Type B pancreatic cell (in vitro differentiated cells): ENCODE results near the gene FLT1. TPM values are rescaled to one million over a fixed set of nuclear protein-coding genes. Genes with fewer than 3 reads are reported as not detected.

Source experiments
- DNase-seq: peaks from one replicate; pipeline ENCODE4 v3.0.0; 2021; ENCODE audit warnings: mixed read lengths; ENCODE audit not compliant: unreplicated experiment; ENCODE audit errors: extremely low spot score
- H3K27ac Mint-ChIP-seq: 2 replicates; pipeline ENCODE4 v1.8.0; 2021; ENCODE audit warnings: mild to moderate bottlenecking, mixed read lengths
- H3K27me3 Mint-ChIP-seq: 2 replicates; pipeline ENCODE4 v1.8.0; 2021; ENCODE audit warnings: mixed read lengths
- H3K36me3 Mint-ChIP-seq: 2 replicates; pipeline ENCODE4 v1.8.0; 2021; ENCODE audit warnings: mixed read lengths
- H3K4me1 Mint-ChIP-seq: one replicate; pipeline ENCODE4 v1.8.0; 2021; ENCODE audit warnings: mixed read lengths; ENCODE audit not compliant: unreplicated experiment
- H3K4me3 Mint-ChIP-seq: 2 replicates; pipeline ENCODE4 v1.8.0; 2021; ENCODE audit warnings: mild to moderate bottlenecking, mixed read lengths
- H3K9me3 Mint-ChIP-seq: 2 replicates; pipeline ENCODE4 v1.8.0; 2021; ENCODE audit warnings: mixed read lengths
- CTCF ChIP-seq: fragments of 200-600 bp; sonication (generic); conservative IDR thresholded peaks from 2 replicates; pipeline ENCODE4 v1.5.0; 2021; ENCODE audit warnings: antibody characterized with exemption, mild to moderate bottlenecking
- total RNA-seq: library from RNA; stranded (reverse); gene quantifications from 2 replicates; pipeline ENCODE4 v1.2.1, GENCODE V29; 2021; ENCODE audit warnings: low replicate concordance

The FLT1 gene
- total RNA-seq, 1 donor from 2014 or later = 1.3 TPM

- H3K4me3 Mint-ChIP-seq = peak overlapping the region; percentile 40
- no peaks in the 10 kb centered on the region for H3K4me1 Mint-ChIP-seq
- DNase-seq = no peak
- no peak overlapping the region for H3K27ac Mint-ChIP-seq
- TF ChIP-seq CTCF = no peak
- peaks cover 3% of the 10 kb centered on the region for H3K36me3 Mint-ChIP-seq
- peaks cover 9% of the 10 kb centered on the region for H3K9me3 Mint-ChIP-seq
- peaks cover 39% of the 10 kb centered on the region for H3K27me3 Mint-ChIP-seq
Observed at GRCh38 chr13:28534210-28534609, 39.3 kb upstream of the FLT1 start.

GRCh38 chr13:28533441-28534166 is 38.7 kb upstream of the FLT1 start:
- peaks cover 9% of the 10 kb centered on the region for H3K9me3 Mint-ChIP-seq
- H3K27ac Mint-ChIP-seq = no peak overlapping the region
- TF ChIP-seq CTCF = no peak
- no peaks in the 10 kb centered on the region for H3K4me1 Mint-ChIP-seq
- peak overlapping the region; percentile 79 for H3K4me3 Mint-ChIP-seq
- DNase-seq = no peak
- H3K27me3 Mint-ChIP-seq = peaks cover 42% of the 10 kb centered on the region
- H3K36me3 Mint-ChIP-seq = peaks cover 3% of the 10 kb centered on the region

GRCh38 chr13:28533125-28533436 is 38.2 kb upstream of the FLT1 start:
- Mint-ChIP-seq H3K27ac (no peak overlapping the region), H3K9me3 (peaks cover 9% of the 10 kb centered on the region), H3K4me1 (no peaks in the 10 kb centered on the region), H3K4me3 (peak overlapping the region; percentile 79), H3K36me3 (peaks cover 3% of the 10 kb centered on the region), H3K27me3 (peaks cover 47% of the 10 kb centered on the region)
- TF ChIP-seq CTCF = no peak
- no peak for DNase-seq

DNA sequence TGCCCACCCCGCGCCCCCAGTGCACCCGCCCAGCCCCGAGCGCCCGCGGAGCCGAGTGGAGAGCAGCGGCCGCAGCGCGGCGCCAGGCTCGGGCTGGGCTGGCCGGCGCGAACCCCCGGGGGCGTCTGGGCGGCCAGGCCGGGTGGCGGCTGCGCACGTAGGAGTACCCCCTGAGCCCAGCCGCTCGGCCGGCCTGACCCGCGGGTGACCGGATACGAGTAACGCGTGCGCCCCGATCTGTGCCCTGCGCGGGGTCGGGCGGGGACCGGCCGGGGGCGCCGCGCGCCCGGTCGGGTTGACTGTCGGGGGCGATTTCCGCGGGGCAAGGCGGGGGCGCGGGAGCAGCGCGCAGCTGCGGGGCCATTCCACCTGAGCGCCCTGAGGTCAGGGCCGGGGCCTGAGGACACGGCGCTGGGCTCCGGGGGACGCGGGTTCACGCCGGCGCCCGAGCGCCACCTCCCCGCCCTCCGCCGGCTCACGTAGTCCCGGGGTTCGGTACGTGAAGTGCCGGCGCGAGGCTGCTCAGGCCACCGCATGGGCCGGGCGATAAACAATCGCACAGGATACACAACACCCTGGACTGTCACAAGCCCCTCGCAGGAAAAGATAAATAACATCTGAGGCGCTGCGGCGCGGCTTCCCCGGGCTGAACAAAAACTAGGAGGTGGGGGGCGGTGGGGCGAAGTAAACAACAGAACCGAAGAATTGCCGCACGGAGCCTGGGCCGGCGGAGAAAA is 37.6 kb upstream of the FLT1 start:
- Mint-ChIP-seq H3K4me3 (peak overlapping the region; percentile 79), H3K9me3 (peaks cover 9% of the 10 kb centered on the region)

GRCh38 chr13:28531845-28532387 is 37.0 kb upstream of the FLT1 start:
- Mint-ChIP-seq H3K9me3 (peaks cover 9% of the 10 kb centered on the region), H3K4me3 (no peak overlapping the region), H3K27ac (no peak overlapping the region), H3K27me3 (peaks cover 51% of the 10 kb centered on the region), H3K36me3 (peaks cover 3% of the 10 kb centered on the region), H3K4me1 (no peaks in the 10 kb centered on the region)
- no peak for TF ChIP-seq CTCF
- no peak for DNase-seq

More for the DNA sequence above, 37.6 kb upstream of the FLT1 start:
- Mint-ChIP-seq H3K27ac (no peak overlapping the region), H3K36me3 (peaks cover 3% of the 10 kb centered on the region), H3K27me3 (peaks cover 52% of the 10 kb centered on the region), H3K4me1 (no peaks in the 10 kb centered on the region)
- no peak for TF ChIP-seq CTCF
- no peak for DNase-seq
